DOHH2 (cell line): Measurements from ENCODE around the gene NSD2.

Experiments
- H3F3A ChIP-seq: fragments of 200-600 bp; sonication (generic), shearing (Covaris generic); 2 replicates; pipeline ENCODE4 v1.6.0; 2016; ENCODE audit warnings: antibody characterized with exemption, mild to moderate bottlenecking; ENCODE audit not compliant: control insufficient read depth, insufficient read depth
- H3K27ac ChIP-seq: fragments of 200-600 bp; sonication (generic); 2 replicates; pipeline ENCODE4 v1.5.1; 2014; ENCODE audit warnings: low read depth, mild to moderate bottlenecking, low read length, moderate library complexity
- H3K27me3 ChIP-seq: fragments of 200-600 bp; sonication (generic); 2 replicates; pipeline ENCODE4 v1.6.1; 2014; ENCODE audit warnings: mild to moderate bottlenecking, low read length, mixed read lengths; ENCODE audit not compliant: control insufficient read depth
- H3K36me3 ChIP-seq: fragments of 200-600 bp; sonication (generic); 2 replicates; pipeline ENCODE4 v1.6.1; 2014; ENCODE audit warnings: mild to moderate bottlenecking, low read length, moderate library complexity, mixed read lengths; ENCODE audit not compliant: control insufficient read depth
- H3K4me1 ChIP-seq: fragments of 200-600 bp; sonication (generic); 2 replicates; pipeline ENCODE4 v1.6.1; 2014; ENCODE audit warnings: mild to moderate bottlenecking, low read length, mixed read lengths; ENCODE audit not compliant: control insufficient read depth
- H3K4me2 ChIP-seq: fragments of 200-600 bp; sonication (generic); 2 replicates; pipeline ENCODE4 v1.6.0; 2014; ENCODE audit warnings: mild to moderate bottlenecking, low read length, moderate library complexity
- H3K4me3 ChIP-seq: fragments of 200-600 bp; sonication (generic); 2 replicates; pipeline ENCODE4 v1.5.1; 2014; ENCODE audit warnings: mild to moderate bottlenecking, low read length, mixed read lengths
- H3K79me2 ChIP-seq: fragments of 200-600 bp; sonication (generic); 2 replicates; pipeline ENCODE4 v1.6.1; 2014; ENCODE audit warnings: mild to moderate bottlenecking, low read length, mixed read lengths; ENCODE audit not compliant: control insufficient read depth
- H3K9me2 ChIP-seq: fragments of 200-600 bp; sonication (generic); replicated peaks from 2 replicates; pipeline ENCODE4 v1.6.1; 2014; ENCODE audit warnings: mild to moderate bottlenecking, low read length, mixed read lengths; ENCODE audit not compliant: control insufficient read depth
- H3K9me3 ChIP-seq: fragments of 200-600 bp; sonication (generic); 2 replicates; pipeline ENCODE4 v1.6.1; 2014; ENCODE audit warnings: antibody characterized with exemption, low read length, mixed read lengths; ENCODE audit not compliant: control insufficient read depth, insufficient read depth
- H4K20me1 ChIP-seq: fragments of 200-600 bp; sonication (generic); 2 replicates; pipeline ENCODE4 v1.6.0; 2014; ENCODE audit warnings: low read depth, mild to moderate bottlenecking, antibody characterized with exemption, low read length, moderate library complexity; ENCODE audit not compliant: control insufficient read depth, insufficient read depth
- EZH2phosphoT487 ChIP-seq: fragments of 200-600 bp; sonication (generic); IDR thresholded peaks from 2 replicates; pipeline ENCODE4 v1.6.1; 2017; ENCODE audit warnings: borderline replicate concordance, mild to moderate bottlenecking, antibody characterized with exemption, low read length, moderate library complexity, mixed read lengths
- TF ChIP-seq, protein P1 (sequence below): fragments of 200-600 bp; sonication (generic); IDR thresholded peaks from one replicate; pipeline ENCODE4 v1.5.1; 2014; ENCODE audit warnings: antibody characterized with exemption, mild to moderate bottlenecking, low read depth, low read length; ENCODE audit not compliant: poor library complexity, severe bottlenecking

The NSD2 gene

DNA sequence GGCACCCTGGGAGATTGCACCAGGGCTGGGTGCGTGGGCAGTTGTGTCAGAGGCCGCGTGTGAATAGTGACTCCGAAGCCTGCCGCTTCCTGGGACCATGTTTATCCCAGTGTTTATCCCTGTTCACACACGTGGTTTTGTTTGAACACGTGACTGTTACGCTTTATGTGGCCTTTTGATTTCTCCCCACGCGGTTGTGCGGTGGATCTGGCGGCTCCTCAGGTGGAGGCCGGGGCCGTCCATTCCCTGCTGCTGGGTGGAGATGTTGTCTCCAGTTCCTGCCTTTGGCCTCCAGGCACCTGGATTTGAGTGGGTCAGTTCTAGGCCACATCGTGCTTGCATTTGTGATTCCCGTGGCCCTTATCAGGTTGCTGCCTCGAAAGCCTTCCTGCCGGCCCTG, 102.5 kb downstream of the NSD2 start:
- Histone ChIP-seq H3K27me3 (no peaks in the 10 kb centered on the region), H3K4me1 (no peaks in the 10 kb centered on the region), H4K20me1 (no peaks in the 10 kb centered on the region), H3K27ac (no peak overlapping the region), H3F3A (no peaks in the 10 kb centered on the region), H3K79me2 (no peaks in the 10 kb centered on the region), H3K9me3 (no peaks in the 10 kb centered on the region), H3K4me3 (no peak overlapping the region), H3K9me2 (no peaks in the 10 kb centered on the region), H3K36me3 (peaks cover 89% of the 10 kb centered on the region), H3K4me2 (no peak overlapping the region)
- TF ChIP-seq, protein P1, sequence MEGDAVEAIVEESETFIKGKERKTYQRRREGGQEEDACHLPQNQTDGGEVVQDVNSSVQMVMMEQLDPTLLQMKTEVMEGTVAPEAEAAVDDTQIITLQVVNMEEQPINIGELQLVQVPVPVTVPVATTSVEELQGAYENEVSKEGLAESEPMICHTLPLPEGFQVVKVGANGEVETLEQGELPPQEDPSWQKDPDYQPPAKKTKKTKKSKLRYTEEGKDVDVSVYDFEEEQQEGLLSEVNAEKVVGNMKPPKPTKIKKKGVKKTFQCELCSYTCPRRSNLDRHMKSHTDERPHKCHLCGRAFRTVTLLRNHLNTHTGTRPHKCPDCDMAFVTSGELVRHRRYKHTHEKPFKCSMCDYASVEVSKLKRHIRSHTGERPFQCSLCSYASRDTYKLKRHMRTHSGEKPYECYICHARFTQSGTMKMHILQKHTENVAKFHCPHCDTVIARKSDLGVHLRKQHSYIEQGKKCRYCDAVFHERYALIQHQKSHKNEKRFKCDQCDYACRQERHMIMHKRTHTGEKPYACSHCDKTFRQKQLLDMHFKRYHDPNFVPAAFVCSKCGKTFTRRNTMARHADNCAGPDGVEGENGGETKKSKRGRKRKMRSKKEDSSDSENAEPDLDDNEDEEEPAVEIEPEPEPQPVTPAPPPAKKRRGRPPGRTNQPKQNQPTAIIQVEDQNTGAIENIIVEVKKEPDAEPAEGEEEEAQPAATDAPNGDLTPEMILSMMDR, result no peak
- TF ChIP-seq EZH2phosphoT487, result no peak

DNA sequence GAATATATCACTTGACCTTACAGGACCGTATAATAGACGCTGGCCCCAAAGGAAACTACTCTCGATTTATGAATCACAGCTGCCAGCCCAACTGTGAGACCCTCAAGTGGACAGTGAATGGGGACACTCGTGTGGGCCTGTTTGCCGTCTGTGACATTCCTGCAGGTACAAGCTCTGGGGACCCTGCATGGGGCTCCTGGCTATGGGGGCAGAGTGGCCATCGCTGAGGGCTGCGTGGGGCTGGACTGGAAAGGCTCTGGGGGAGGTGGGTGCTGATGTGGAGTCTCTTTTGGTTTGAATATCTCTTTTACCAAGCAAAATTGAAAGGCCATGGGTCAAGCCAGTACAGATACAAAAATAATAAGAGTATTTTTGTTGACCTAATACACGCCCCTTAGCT, 103.6 kb downstream of the NSD2 start:
- Histone ChIP-seq H3K4me1 (no peaks in the 10 kb centered on the region), H3K4me3 (no peak overlapping the region), H3K79me2 (no peaks in the 10 kb centered on the region), H3K9me2 (no peaks in the 10 kb centered on the region), H3K4me2 (no peak overlapping the region), H3K27me3 (no peaks in the 10 kb centered on the region), H3K9me3 (no peaks in the 10 kb centered on the region), H3K27ac (no peak overlapping the region), H4K20me1 (no peaks in the 10 kb centered on the region), H3F3A (peaks cover 9% of the 10 kb centered on the region; the same call in 1 of the 2 replicates), H3K36me3 (peaks cover 93% of the 10 kb centered on the region)
- TF ChIP-seq, protein P1, result no peak
- TF ChIP-seq EZH2phosphoT487, result no peak

DNA sequence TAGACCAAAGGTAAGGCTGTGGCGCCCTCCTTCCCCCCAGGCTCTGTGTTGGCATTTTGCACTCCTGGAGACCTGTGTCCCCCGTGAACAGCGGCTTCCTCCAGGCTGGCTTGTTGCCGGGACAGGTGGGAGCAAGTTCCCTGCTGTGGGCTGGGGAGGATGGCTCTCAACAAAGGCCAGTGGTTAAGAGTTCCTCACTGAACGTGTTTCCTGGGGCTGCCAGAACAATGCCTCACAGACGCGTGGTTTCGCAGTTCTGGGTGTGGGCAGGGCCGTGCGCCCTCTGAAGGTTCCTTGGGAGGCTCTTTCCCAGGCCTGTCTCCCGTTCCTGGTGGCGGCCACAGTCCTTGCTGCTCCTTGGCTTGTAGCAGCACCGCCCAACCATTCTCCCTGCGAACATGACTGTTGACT, 104.2 kb downstream of the NSD2 start:
- peaks cover 93% of the 10 kb centered on the region for H3K36me3 ChIP-seq
- no peaks in the 10 kb centered on the region for H3K27me3 ChIP-seq
- no peak overlapping the region for H3K27ac ChIP-seq
- H3K9me2 ChIP-seq, result no peaks in the 10 kb centered on the region
- no peaks in the 10 kb centered on the region for H3K79me2 ChIP-seq
- no peaks in the 10 kb centered on the region for H3K4me1 ChIP-seq
- H3K9me3 ChIP-seq, result no peaks in the 10 kb centered on the region
- no peak overlapping the region for H3K4me3 ChIP-seq
- H3F3A ChIP-seq, result peaks cover 11% of the 10 kb centered on the region; the same call in 1 of the 2 replicates
- H3K4me2 ChIP-seq, result no peak overlapping the region
- no peak for TF ChIP-seq EZH2phosphoT487
- TF ChIP-seq, protein P1, result no peak
- H4K20me1 ChIP-seq, result no peaks in the 10 kb centered on the region
